Thyroid gland (tissue), 4 donors: ENCODE data around the gene PLTP. TPM values are rescaled to one million over a fixed set of nuclear protein-coding genes. Genes with fewer than 3 reads are reported as not detected.

Experiments
- DNase-seq, 2 donors: peaks; one replicate each; pipeline ENCODE4 v3.0.0-alpha.2; 2019
- H3K27ac ChIP-seq, 3 donors: fragments of 200-600 bp; sonication (generic); 1 replicate in 2 of 3; 2 replicates in 1 of 3; pipeline ENCODE4 v1.5.1; 2016 to 2019; ENCODE audit warnings: mild to moderate bottlenecking in 1 of 3, moderate library complexity in 1 of 3
- H3K27me3 ChIP-seq: fragments of 200-600 bp; sonication (generic); one replicate; pipeline ENCODE4 v1.5.1; 2019
- H3K36me3 ChIP-seq, 2 donors: fragments of 200-600 bp; sonication (generic); one replicate each; pipeline ENCODE4 v1.5.1; 2016 to 2019
- H3K4me1 ChIP-seq, 2 donors: fragments of 200-600 bp; sonication (generic); one replicate each; pipeline ENCODE4 v1.5.1; 2017 to 2019
- H3K4me3 ChIP-seq, 3 donors: fragments of 200-600 bp; sonication (generic); replicated peaks in 1 of 3; 1 replicate in 2 of 3; 2 replicates in 1 of 3; pipeline ENCODE4 v1.5.1; 2016; ENCODE audit warnings: mild to moderate bottlenecking in 1 of 3
- H3K9me3 ChIP-seq: fragments of 200-600 bp; sonication (generic); one replicate; pipeline ENCODE4 v1.5.1; 2017
- POLR2A ChIP-seq, 2 donors: fragments of 450-650 bp; IDR thresholded peaks; one replicate each; pipeline ENCODE4 v1.6.1; 2017; ENCODE audit warnings: antibody characterized with exemption in 2 of 2, mild to moderate bottlenecking in 2 of 2, moderate library complexity in 1 of 2
- WGBS, 2 donors: methylation state at CpG; one replicate each; pipeline ENCODE4 v1.1.5; 2017; 5-methylcytosine and 5-hydroxymethylcytosine counted together
- intact Hi-C: fragments of 100-400 bp; cut with DNase I; formaldehyde crosslinking; loops from one replicate; pipeline ENCODE4 v1.15.1; 2023
- total RNA-seq, 4 donors: library from RNA; depleted of rRNA; stranded (reverse); fragments of >200 nt; gene quantifications; one replicate each; pipeline ENCODE4 v1.2.3, GENCODE V29; 2016
- TF ChIP-seq, protein P1 (sequence below), 6 experiments: fragments of 200-600 bp in 3 of 6; fragments of 450-650 bp in 3 of 6; sonication (generic) in 3 of 6; IDR thresholded peaks; one replicate each; pipeline ENCODE4 v1.5.1; 2016 to 2019; ENCODE audit warnings: antibody characterized with exemption in 6 of 6, mild to moderate bottlenecking in 2 of 6, inconsistent platforms in 1 of 6, moderate library complexity in 1 of 6

PLTP gene
- total RNA-seq, 4 donors from 2014 or later, result 22.7 to 260 (median 70.1) TPM

DNA sequence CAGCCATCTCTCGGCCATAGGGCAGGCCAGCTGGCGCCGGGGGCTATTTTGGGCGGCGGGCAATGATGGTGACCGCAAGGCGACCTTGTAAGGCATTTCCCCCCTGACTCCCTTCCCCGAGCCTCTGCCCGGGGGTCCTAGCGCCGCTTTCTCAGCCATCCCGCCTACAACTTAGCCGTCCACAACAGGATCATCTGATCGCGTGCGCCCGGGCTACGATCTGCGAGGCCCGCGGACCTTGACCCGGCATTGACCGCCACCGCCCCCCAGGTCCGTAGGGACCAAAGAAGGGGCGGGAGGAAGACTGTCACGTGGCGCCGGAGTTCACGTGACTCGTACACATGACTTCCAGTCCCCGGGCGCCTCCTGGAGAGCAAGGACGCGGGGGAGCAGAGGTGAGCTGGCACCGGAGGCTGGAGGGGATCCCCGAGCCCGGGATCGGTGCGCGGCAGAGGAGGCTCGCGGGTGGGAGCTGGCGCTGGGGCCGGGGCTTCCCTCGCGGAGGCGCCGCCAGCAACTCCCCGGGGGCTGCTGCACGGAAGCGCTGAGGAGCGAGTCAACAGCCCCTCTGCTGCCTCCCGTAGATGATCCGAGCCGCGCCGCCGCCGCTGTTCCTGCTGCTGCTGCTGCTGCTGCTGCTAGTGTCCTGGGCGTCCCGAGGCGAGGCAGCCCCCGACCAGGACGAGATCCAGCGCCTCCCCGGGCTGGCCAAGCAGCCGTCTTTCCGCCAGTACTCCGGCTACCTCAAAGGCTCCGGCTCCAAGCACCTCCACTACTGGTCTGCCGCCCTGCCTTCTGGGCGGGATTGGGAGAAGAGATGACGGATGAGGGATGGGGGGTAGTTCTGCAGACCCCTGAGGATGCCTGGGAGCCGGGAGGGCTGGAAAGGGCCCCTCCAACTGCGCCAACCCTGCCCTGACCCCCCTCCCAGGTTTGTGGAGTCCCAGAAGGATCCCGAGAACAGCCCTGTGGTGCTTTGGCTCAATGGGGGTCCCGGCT lies 20.7 kb downstream of the PLTP start, which contains the start of the genes CTSA and NEURL2:
TSS of gene CTSA (plus strand) at position 351 of the 999 bp plus-strand sequence. CDS start at position 585, 234 bp downstream.
TSS of gene NEURL2 (minus strand) at position 224 of the 999 bp plus-strand sequence. CDS start at position 7, 217 bp downstream.
- H3K27me3 ChIP-seq, result no peaks in the 10 kb centered on the region
- intact Hi-C loops, result loop anchor here (5.0 kb wide), 1 partner anchor 41 kb away; the partner anchor contains the start of gene PCIF1
- peaks cover 10 to 24% of the 10 kb centered on the region in 2 donors for H3K4me1 ChIP-seq
- WGBS, 2 donors, result 2% methylated on average over 29 to 32 of the region's 78 CpGs
- DNase-seq, result peak; percentile 94 to 96
- H3K9me3 ChIP-seq, result no peaks in the 10 kb centered on the region
- peak within 1 kb of the TSS; percentile 66 to 79 (median 68) for H3K27ac ChIP-seq
- H3K36me3 ChIP-seq, result peaks cover 0 to 9% of the 10 kb centered on the region in 2 donors
- TF ChIP-seq, protein P1, sequence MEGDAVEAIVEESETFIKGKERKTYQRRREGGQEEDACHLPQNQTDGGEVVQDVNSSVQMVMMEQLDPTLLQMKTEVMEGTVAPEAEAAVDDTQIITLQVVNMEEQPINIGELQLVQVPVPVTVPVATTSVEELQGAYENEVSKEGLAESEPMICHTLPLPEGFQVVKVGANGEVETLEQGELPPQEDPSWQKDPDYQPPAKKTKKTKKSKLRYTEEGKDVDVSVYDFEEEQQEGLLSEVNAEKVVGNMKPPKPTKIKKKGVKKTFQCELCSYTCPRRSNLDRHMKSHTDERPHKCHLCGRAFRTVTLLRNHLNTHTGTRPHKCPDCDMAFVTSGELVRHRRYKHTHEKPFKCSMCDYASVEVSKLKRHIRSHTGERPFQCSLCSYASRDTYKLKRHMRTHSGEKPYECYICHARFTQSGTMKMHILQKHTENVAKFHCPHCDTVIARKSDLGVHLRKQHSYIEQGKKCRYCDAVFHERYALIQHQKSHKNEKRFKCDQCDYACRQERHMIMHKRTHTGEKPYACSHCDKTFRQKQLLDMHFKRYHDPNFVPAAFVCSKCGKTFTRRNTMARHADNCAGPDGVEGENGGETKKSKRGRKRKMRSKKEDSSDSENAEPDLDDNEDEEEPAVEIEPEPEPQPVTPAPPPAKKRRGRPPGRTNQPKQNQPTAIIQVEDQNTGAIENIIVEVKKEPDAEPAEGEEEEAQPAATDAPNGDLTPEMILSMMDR (IDR thresholded peaks at IDR 0.05), result no peak
- TF ChIP-seq POLR2A (IDR thresholded peaks at IDR 0.05), result peak; percentile 14 to 76
- H3K4me3 ChIP-seq, result peak within 1 kb of the TSS; percentile 16 to 81 (median 67)

DNA sequence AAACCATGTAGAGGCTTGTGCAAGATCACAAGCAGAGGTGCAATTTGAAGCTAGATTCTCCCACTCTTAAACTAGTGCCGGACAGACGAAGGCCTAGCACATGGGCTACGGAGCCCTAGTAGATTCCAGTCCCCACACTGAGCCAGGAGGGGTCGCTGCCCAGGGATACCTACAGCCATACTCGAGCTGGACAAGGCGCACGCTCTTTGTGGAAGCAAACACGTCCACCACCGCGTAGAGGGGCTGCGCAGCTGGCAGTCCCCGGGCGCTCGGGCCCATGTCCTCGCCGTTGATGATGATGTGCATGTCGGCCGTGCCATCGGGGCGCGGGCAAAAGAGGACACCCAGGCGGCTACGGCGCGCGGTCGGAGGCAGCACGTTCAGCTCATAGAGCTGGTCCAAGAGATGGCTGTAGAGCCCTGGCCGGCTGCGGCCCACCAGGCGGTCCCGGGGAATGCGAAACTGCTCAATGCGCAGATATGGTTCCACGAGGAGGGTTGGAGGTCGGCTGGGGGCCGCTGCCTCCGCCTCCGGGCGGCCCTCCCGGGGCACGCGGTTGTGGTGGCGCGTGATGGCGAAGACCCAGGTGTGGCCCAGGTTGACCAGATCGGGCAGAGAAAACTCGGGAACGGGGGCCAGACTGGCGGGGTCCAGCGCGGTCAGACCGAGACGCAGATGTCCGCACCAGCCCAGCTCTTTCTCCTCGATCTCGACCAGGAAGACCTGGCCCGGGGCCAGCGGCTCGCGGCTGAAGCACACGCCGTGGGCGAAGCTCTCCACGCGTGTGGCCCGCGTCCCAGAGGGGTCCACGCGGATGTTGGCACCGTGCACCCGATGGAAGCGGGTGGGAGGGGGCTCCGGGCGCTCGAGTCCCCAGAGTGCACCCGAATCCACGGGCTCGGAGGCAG lies 21.6 kb downstream of the PLTP start:
- Histone ChIP-seq H3K9me3 (no peaks in the 10 kb centered on the region), H3K27me3 (no peaks in the 10 kb centered on the region), H3K36me3 (peaks cover 0 to 9% of the 10 kb centered on the region in 2 donors), H3K4me1 (peaks cover 10 to 24% of the 10 kb centered on the region in 2 donors), H3K27ac (peak overlapping the region; percentile 66 to 79 (median 68)), H3K4me3 (peak overlapping the region; percentile 16 to 81 (median 67))
- TF ChIP-seq, protein P1 (IDR thresholded peaks at IDR 0.05), result peak; percentile 11 to 61 (median 34)
- no peak for TF ChIP-seq POLR2A (IDR thresholded peaks at IDR 0.05)
- 1 to 2% methylated on average over 22 to 32 of the region's 79 CpGs for WGBS, 2 donors
- peak; percentile 79 to 82 for DNase-seq
- intact Hi-C loops, result loop anchor here (5.0 kb wide), 1 partner anchor 42 kb away; the partner anchor contains the start of gene PCIF1

DNA sequence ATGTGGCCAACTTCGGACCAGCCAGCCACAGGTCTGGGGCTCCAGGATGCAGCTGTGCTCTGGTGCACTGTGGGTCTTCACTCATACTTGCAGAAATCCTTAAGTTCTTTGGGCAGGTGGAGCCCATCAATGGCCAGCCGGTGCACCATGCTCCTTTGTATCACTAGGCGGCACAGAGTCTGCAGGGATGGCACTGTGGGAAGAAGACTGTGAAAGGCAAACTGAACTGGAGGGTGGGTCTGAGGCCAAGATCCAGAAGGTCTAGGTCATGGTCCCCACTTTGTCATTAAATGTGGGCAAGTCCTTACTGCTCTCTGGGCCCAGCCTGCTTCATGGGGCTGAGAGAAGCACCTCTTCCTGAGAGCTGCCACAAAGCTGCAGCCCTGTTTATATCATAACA lies 23.3 kb downstream of the PLTP start:
- intact Hi-C loops, result no loop called here
- WGBS, 2 donors, result 83 to 96% methylated on average over 2 to 3 of the region's 3 CpGs
- H3K9me3 ChIP-seq, result no peaks in the 10 kb centered on the region
- no peak for DNase-seq
- TF ChIP-seq POLR2A (IDR thresholded peaks at IDR 0.05), result no peak
- TF ChIP-seq, protein P1 (IDR thresholded peaks at IDR 0.05), result no peak
- peaks cover 10 to 28% of the 10 kb centered on the region in 2 donors for H3K4me1 ChIP-seq
- no peak overlapping the region for H3K27ac ChIP-seq
- peaks cover 4 to 5% of the 10 kb centered on the region in 2 donors for H3K36me3 ChIP-seq
- H3K4me3 ChIP-seq, result no peak overlapping the region
- no peaks in the 10 kb centered on the region for H3K27me3 ChIP-seq

DNA sequence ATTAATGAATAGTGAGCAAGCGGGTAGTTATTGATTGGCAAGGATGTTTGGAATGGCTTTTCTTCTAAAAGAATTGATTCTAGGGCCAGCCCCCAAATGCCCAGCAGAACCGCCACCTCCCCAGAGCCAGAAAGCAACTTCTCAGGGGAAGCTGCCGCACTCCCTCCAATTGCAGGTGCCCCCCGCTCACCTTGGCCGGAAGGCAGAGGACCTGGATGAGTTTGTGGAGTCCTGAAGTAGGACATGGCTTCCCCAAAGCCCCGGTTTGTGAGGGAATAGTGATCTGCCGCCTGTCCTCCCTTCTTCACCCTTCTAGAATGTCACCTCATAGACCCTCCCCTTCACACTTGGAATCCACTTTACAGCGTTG lies 24.6 kb downstream of the PLTP start, which contains the start of gene SPATA25:
TSS of gene SPATA25 (minus strand) at position 277 of the 370 bp plus-strand sequence. CDS start at position 245, 32 bp downstream.
- Histone ChIP-seq H3K36me3 (peaks cover 9 to 14% of the 10 kb centered on the region in 2 donors), H3K4me3 (no peak within 1 kb of the TSS), H3K27me3 (no peaks in the 10 kb centered on the region), H3K4me1 (peaks cover 10 to 26% of the 10 kb centered on the region in 2 donors), H3K9me3 (no peaks in the 10 kb centered on the region), H3K27ac (no peak within 1 kb of the TSS)
- 87 to 98% methylated on average over 8 of the region's 8 CpGs for WGBS, 2 donors
- TF ChIP-seq, protein P1 (IDR thresholded peaks at IDR 0.05), result no peak
- TF ChIP-seq POLR2A (IDR thresholded peaks at IDR 0.05), result no peak
- intact Hi-C loops, result no loop called here
- no peak for DNase-seq
